GM21423 (cell line): Measurements from ENCODE around the gene CELSR3.

Experiments
- ATAC-seq: cut with Tn5 transposase; IDR thresholded peaks from one replicate; pipeline ENCODE4 v1.9.1; 2021; ENCODE audit warnings: mild to moderate bottlenecking, moderate library complexity; ENCODE audit not compliant: unreplicated experiment

Gene CELSR3

GRCh38 chr3:48686538-48687219 lies 24.0 kb upstream of the CELSR3 start:
- no peak for ATAC-seq

GRCh38 chr3:48685603-48686511 lies 23.2 kb upstream of the CELSR3 start, which contains the start of gene NCKIPSD:
TSS of gene NCKIPSD (minus strand) at chr3:48685915. CDS start at chr3:48685807, 108 bp downstream.
- peak; percentile 79 for ATAC-seq

GRCh38 chr3:48685293-48685602 lies 22.6 kb upstream of the CELSR3 start:
- no peak for ATAC-seq

- ATAC-seq, result no peak
Observed at GRCh38 chr3:48684480-48685143, 21.9 kb upstream of the CELSR3 start.

- ATAC-seq, result no peak
Observed at GRCh38 chr3:48684054-48684349, 21.3 kb upstream of the CELSR3 start.

GRCh38 chr3:48682786-48683185 lies 20.1 kb upstream of the CELSR3 start:
- ATAC-seq, result no peak

- ATAC-seq, result no peak
Observed at GRCh38 chr3:48681974-48682610, 19.4 kb upstream of the CELSR3 start.

- ATAC-seq, result no peak
Observed at GRCh38 chr3:48681541-48681880, 18.8 kb upstream of the CELSR3 start.

GRCh38 chr3:48680811-48681540 lies 18.3 kb upstream of the CELSR3 start:
- no peak for ATAC-seq

- ATAC-seq, result no peak
Observed at GRCh38 chr3:48679411-48680391, 17.0 kb upstream of the CELSR3 start.

- no peak for ATAC-seq
Observed at GRCh38 chr3:48678566-48679380, 16.1 kb upstream of the CELSR3 start.

- no peak for ATAC-seq
Observed at GRCh38 chr3:48678056-48678455, 15.4 kb upstream of the CELSR3 start.

- no peak for ATAC-seq
Observed at GRCh38 chr3:48674505-48674904, 11.8 kb upstream of the CELSR3 start.

GRCh38 chr3:48672522-48672921 lies 9.8 kb upstream of the CELSR3 start:
- ATAC-seq, result no peak

- ATAC-seq, result no peak
Observed at GRCh38 chr3:48664929-48665328, 2.2 kb upstream of the CELSR3 start.

- ATAC-seq, result no peak
Observed at GRCh38 chr3:48664313-48664644, 1.6 kb upstream of the CELSR3 start.

GRCh38 chr3:48663489-48664312 lies 1.0 kb upstream of the CELSR3 start:
- ATAC-seq, result peak; percentile 73

GRCh38 chr3:48662145-48662752 lies 437 bp downstream of the CELSR3 start:
- ATAC-seq, result no peak
